ENCODE measurements around the gene TMEM72. TPM values are rescaled to one million over a fixed set of nuclear protein-coding genes. Genes with fewer than 3 reads are reported as not detected.

The TMEM72 gene
- total RNA-seq, 2 donors from 2014 or later: not detected

DNA sequence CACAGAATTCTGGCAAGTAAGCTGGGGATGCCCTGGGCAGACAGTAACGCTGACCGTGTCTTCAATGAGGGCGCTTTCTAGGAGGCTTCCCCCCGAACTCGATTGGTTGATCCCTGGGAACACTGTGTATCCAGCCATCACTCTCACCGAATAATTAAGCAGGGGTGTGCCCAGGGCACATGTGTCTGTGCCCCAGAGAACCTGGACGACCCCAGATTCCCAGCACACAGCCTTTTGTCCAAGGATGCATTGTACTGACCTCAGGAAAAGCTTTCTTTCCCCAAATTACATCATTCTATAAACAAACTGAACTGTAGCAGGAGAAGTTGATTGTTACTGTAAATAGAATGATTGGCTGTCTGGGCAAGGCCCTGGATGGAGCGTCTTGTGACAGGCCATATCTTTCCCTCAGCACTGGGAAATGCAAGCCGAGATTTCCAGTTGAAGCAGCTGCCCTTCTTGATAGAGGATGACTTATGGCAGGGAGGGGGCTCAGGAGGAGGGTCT lies 74.1 kb downstream of the TMEM72 start:
- no peak for ATAC-seq
- H3K36me3 Mint-ChIP-seq (ENCODE audit: low read depth): no peaks in the 10 kb centered on the region
- no peak for DNase-seq
- H3K27me3 Mint-ChIP-seq: peaks cover 40% of the 10 kb centered on the region
- H3K27ac Mint-ChIP-seq: no peak overlapping the region
- no peaks in the 10 kb centered on the region for H3K9me3 ChIP-seq (ENCODE audit: control insufficient read depth, low read length, poor library complexity, severe bottlenecking)
- peaks cover 2% of the 10 kb centered on the region for H3K4me1 Mint-ChIP-seq
- no peak overlapping the region for H3K4me3 Mint-ChIP-seq

DNA sequence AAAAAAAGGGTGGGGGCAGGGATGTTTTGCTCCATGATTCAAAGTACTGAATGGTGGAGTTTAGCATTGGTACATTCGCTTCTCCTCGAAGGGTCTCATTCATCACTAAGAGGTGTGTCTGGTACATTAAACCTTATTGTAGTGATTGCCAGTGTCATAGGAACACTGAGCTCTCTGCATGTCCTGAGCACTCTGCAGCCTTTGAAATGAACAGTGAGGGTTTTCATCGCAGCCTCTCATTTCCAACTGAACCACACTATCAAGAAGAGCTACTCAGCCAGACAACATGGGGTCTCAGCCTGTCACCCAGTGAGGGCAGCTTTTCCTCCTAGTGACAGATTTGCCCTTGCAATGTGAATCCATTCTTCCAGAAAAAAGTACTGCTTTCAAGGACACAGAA lies 75.0 kb downstream of the TMEM72 start:
- H3K27ac Mint-ChIP-seq: no peak overlapping the region
- no peaks in the 10 kb centered on the region for H3K9me3 ChIP-seq (ENCODE audit: control insufficient read depth, low read length, poor library complexity, severe bottlenecking)
- DNase-seq: no peak
- ATAC-seq: no peak
- peaks cover 41% of the 10 kb centered on the region for H3K27me3 Mint-ChIP-seq
- no peaks in the 10 kb centered on the region for H3K36me3 Mint-ChIP-seq (ENCODE audit: low read depth)
- no peak overlapping the region for H3K4me3 Mint-ChIP-seq
- peaks cover 2% of the 10 kb centered on the region for H3K4me1 Mint-ChIP-seq

Other genes with a start within 250 kb of the TMEM72 start
- 1 to 10 TPM; 1.5 to 2.9 TPM for gene RASSF4, start 48.5 kb downstream of the TMEM72 start, total RNA-seq
- gene DEPP1, start 67.5 kb downstream of the TMEM72 start, total RNA-seq: 1 to 10 TPM in 1 of 2 donors, under 1 TPM in 1; 0.27 to 1.4 TPM
- gene ZNF22, start 89.6 kb downstream of the TMEM72 start, total RNA-seq: 10 to 100 TPM; 12.1 to 12.5 TPM

Data from T-helper 17 cell (primary cell).